HG03175 (cell line): ENCODE results near the gene PHC2.
"Not testable (repeated sequence)": the region's sequence is repeated elsewhere in the genome, so short reads cannot be mapped to it uniquely, and the experiment has no call there.

ENCODE experiments used
- ATAC-seq: cut with Tn5 transposase; IDR thresholded peaks from one replicate; pipeline ENCODE4 v1.9.1; 2021; ENCODE audit warnings: mild to moderate bottlenecking, moderate library complexity; ENCODE audit not compliant: unreplicated experiment

The PHC2 gene

GRCh38 chr1:33298623-33299277 lies 132.1 kb downstream of the PHC2 start:
- ATAC-seq, result peak; percentile 55

GRCh38 chr1:33297911-33298622 lies 132.8 kb downstream of the PHC2 start:
- ATAC-seq, result no peak

DNA sequence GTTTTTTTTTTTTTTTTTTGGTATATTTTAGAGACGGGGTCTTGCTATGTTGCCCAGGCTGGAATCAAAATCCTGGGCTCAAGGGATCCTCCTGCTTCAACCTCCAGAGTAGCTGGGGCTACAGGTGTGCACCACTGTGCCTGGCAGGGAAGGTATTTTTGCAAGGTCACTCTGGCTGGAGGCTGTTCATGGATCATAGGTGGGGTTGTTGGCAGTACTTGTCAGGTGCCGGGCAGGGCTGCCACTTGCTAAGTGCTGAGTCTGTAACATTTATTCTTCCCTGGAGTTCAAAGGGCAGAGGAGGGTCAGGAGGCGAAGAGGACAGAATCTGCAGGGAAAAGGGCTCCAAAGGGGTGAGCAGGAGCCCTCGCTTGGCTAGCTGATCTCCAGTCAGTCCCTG lies 134.1 kb downstream of the PHC2 start:
- ATAC-seq, result no peak

GRCh38 chr1:33296082-33296458 lies 134.8 kb downstream of the PHC2 start:
- ATAC-seq, result no peak

- ATAC-seq, result no peak
Observed at GRCh38 chr1:33295450-33296081, 135.3 kb downstream of the PHC2 start.

GRCh38 chr1:33295023-33295422 lies 135.9 kb downstream of the PHC2 start:
- no peak for ATAC-seq

DNA sequence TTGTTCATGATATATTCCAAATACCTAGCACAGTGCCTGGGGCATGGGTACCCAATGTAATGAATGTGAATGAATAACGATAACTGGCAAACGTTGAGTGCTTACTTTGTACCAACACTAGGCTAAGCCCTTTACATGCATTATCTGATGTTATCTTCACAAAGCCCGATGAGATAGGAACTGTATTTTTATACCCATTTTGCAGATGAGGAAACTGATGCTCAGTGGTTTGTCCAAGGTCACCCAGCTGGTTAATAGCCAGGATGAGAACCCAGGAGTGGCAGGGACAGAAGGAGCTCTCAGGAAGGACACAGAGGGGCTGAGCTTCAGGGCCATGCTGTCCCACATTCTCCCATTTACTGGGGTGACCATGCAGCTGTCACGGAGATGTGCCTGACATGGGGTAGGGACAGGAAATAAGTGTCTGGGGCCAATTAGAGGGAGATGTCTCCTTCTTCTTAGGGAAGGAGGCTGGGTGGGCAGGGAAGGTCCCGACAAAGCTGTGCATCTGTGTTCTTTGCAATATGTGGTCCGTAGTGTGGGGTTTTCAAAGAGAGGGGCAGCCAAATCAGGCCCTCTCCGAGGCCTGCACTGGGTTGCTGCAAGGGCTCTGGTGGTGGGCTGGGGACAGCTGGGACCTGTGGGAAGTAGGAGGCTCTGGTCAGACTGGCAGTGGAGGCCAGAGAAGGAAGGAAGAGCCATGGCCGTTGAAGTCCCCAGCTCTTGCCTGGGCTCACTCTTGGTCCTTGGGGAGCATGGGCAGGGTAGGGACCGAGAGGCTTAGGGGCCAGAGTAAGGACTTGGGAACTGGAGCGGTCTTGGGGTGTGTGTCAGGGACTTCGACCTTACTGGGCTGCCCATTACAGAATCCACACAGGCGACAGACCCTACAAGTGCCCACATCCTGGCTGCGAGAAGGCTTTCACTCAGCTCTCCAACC lies 136.6 kb downstream of the PHC2 start:
- ATAC-seq, result no peak

DNA sequence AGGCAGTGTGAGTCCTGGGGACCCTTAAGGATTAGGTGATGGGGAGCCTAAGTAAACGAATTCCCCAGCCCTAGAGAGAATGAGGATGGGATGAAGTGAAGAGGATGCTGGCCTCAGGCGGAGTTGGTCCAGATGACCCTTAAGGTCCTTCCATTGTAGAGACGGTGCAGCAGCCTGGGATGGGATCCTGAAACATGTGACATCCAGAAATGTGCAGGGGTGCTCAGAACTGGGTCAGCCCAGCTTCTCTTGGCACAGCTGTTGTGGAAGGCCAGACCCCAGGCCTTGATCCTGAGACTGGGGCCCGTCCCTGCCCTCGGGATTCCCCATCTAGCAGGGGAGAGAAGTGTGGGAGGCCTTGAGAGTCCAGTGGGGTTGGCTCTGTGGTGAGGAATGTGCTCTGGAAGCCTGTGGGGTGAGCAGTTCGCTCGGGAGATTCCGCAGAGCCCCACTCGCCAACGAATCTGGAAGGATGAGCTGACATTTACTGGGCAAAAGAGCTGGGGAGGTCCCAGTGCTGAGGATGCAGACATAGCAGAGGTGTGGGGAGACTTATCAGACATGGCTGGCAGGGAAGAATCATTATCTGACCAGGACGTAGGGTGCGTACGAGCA lies 138.1 kb downstream of the PHC2 start:
- ATAC-seq, result no peak

DNA sequence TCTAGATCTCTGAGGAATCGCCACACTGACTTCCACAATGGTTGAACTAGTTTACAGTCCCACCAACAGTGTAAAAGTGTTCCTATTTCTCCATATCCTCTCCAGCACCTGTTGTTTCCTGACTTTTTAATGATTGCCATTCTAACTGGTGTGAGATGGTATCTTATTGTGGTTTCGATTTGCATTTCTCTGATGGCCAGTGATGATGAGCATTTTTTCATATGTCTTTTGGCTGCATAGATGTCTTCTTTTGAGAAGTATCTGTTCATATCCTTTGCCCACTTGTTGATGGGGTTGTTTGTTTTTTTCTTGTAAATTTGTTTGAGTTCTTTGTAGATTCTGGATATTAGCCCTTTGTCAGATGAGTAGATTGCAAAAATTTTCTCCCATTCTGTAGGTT lies 140.3 kb downstream of the PHC2 start:
- ATAC-seq, result not testable (repeated sequence)

- ATAC-seq, result no peak
Observed at GRCh38 chr1:33289858-33290154, 141.1 kb downstream of the PHC2 start.

- ATAC-seq, result no peak
Observed at GRCh38 chr1:33288976-33289857, 141.7 kb downstream of the PHC2 start.

- no peak for ATAC-seq
Observed at GRCh38 chr1:33287317-33287716, 143.6 kb downstream of the PHC2 start.

DNA sequence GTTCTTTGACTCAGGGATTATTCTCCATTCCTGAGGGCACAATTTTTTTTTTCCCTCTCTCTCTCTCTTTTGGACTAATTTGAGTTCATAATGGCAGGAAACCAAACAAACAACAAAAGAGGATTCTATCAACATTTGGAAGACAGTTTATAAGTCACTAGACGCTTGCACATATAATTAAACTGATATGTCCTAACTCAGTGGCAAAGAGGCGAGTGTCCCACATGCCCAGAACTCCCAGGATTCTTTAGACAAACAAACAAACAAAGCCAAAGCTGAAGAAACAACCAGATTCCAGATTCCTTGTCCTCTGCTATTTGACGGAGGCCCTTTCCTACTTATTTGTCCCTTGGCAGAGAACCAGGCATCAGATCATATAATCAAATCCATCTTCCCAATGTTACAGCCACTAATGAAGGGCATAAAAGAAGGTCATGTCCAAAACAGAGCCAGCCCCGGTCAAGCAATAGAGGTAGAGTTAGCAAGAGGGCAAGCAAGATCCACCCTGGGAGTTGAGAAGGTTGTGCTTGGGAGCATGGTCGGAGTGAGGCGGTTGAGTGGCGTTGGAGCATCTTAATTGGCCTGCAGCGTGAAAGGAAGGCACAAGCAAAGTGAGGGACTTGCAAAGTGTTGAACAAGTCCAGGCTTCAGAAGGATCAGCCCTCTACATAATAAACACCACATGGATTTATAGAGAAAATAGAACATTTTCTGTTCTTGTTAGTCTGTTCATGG lies 144.3 kb downstream of the PHC2 start:
- ATAC-seq, result no peak

GRCh38 chr1:33284049-33284448 lies 146.8 kb downstream of the PHC2 start:
- no peak for ATAC-seq

- ATAC-seq, result no peak
Observed at GRCh38 chr1:33282791-33283190, 148.1 kb downstream of the PHC2 start.

GRCh38 chr1:33281554-33282303 lies 149.2 kb downstream of the PHC2 start:
- no peak for ATAC-seq

DNA sequence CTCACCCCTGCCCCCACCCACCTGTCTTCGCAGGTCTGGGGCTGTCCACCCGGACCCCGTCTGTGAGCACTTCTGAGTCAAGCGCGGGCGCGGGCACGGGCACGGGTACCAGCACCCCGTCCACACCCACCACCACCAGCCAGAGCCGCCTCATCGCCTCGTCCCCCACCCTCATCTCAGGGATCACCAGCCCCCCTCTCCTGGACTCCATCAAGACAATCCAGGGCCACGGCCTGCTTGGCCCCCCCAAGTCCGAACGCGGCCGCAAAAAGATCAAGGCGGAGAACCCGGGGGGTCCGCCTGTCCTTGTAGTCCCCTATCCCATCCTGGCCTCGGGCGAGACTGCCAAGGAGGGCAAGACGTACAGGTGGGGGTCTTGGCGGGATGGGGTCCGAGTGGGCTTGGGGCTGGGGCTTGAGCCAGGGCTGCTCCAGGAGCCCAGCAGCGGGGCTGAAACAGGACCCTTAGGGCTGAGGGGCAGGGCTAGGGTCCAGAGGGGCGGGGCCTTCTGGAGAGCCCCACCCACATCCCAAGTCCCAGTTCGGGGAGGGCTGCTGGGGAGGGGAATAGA lies 150.7 kb downstream of the PHC2 start:
- no peak for ATAC-seq

GRCh38 chr1:33277488-33278084 lies 153.3 kb downstream of the PHC2 start:
- no peak for ATAC-seq
